Left colon (tissue), 2 donors: Measurements from ENCODE around the gene TIMM13. TPM values are rescaled to one million over a fixed set of nuclear protein-coding genes. Genes with fewer than 3 reads are reported as not detected.

Experiments used
- ATAC-seq: fragments of 200-7000 bp; cut with Tn5 transposase; one replicate; pipeline ENCODE4 v1.9.1; 2020; ENCODE audit warnings: mild to moderate bottlenecking, moderate library complexity
- DNase-seq, 2 donors: peaks; one replicate each; pipeline ENCODE4 v3.0.0-alpha.2; 2020
- intact Hi-C, 2 donors: fragments of 100-400 bp; cut with DNase I in 1 of 2; cut with micrococcal nuclease in 1 of 2; formaldehyde crosslinking; loops; one replicate each; pipeline versions ENCODE4 v1.11.2 to v1.14.0; 2022; cut with DNase I, micrococcal nuclease
- total RNA-seq, 2 donors: library from RNA; stranded (reverse); fragmentation: NEBNext Ultra II Directional; extraction: Animal tissue kit (Norgen Biotek cat#: 25700); gene quantifications; one replicate each; pipeline ENCODE4 v1.2.1, GENCODE V29; 2021
- donor health status: DM: no; HTN: no; CAD: no.
- donor health status: DM: yes; HTN: yes; CAD: no.

TIMM13 gene
- total RNA-seq, 2 donors from 2014 or later: 90.2 to 129 TPM

- no peak for DNase-seq
- intact Hi-C loops: no loop called here
- ATAC-seq: no peak
These were observed 30.1 kb upstream of the TIMM13 start for GRCh38 chr19:2457394-2458037.

- intact Hi-C loops: no loop called here
- peak; percentile 55 to 63 for DNase-seq
- peak; percentile 37 for ATAC-seq
These were observed 28.6 kb upstream of the TIMM13 start for GRCh38 chr19:2455851-2456570.

- intact Hi-C loops: no loop called here
- DNase-seq (no peak), ATAC-seq (no peak)
These were observed 27.8 kb upstream of the TIMM13 start for GRCh38 chr19:2454962-2455850.

GRCh38 chr19:2454199-2454961 is 27.0 kb upstream of the TIMM13 start:
- ATAC-seq (no peak), DNase-seq (no peak)
- intact Hi-C loops: no loop called here

GRCh38 chr19:2453431-2454025 is 26.1 kb upstream of the TIMM13 start:
- DNase-seq: no peak
- intact Hi-C loops: no loop called here
- no peak for ATAC-seq

GRCh38 chr19:2451741-2452140 is 24.4 kb upstream of the TIMM13 start:
- ATAC-seq: no peak
- DNase-seq: no peak
- intact Hi-C loops: no loop called here

GRCh38 chr19:2451138-2451537 is 23.8 kb upstream of the TIMM13 start:
- intact Hi-C loops: no loop called here
- ATAC-seq (no peak), DNase-seq (no peak)

- intact Hi-C loops: no loop called here
- DNase-seq: no peak
- ATAC-seq: peak; percentile 20
These were observed 21.6 kb upstream of the TIMM13 start for GRCh38 chr19:2449019-2449418.

GRCh38 chr19:2446381-2446780 is 19.0 kb upstream of the TIMM13 start:
- ATAC-seq: no peak
- intact Hi-C loops: no loop called here
- no peak for DNase-seq

GRCh38 chr19:2444251-2445002 is 17.0 kb upstream of the TIMM13 start:
- no peak for ATAC-seq
- DNase-seq: no peak
- intact Hi-C loops: no loop called here

- intact Hi-C loops: no loop called here
- ATAC-seq (no peak), DNase-seq (no peak)
These were observed 16.4 kb upstream of the TIMM13 start for GRCh38 chr19:2443785-2444182.

- intact Hi-C loops: no loop called here
- no peak for ATAC-seq
- no peak for DNase-seq
These were observed 15.9 kb upstream of the TIMM13 start for GRCh38 chr19:2443116-2443784.

GRCh38 chr19:2441096-2441752 is 13.8 kb upstream of the TIMM13 start:
- ATAC-seq: no peak
- no peak for DNase-seq
- intact Hi-C loops: no loop called here

GRCh38 chr19:2440515-2440914 is 13.1 kb upstream of the TIMM13 start:
- intact Hi-C loops: no loop called here
- no peak for ATAC-seq
- DNase-seq: no peak

GRCh38 chr19:2438178-2438577 is 10.8 kb upstream of the TIMM13 start:
- ATAC-seq: no peak
- DNase-seq: no peak
- intact Hi-C loops: no loop called here

- intact Hi-C loops: no loop called here
- no peak for DNase-seq
- no peak for ATAC-seq
These were observed 9.5 kb upstream of the TIMM13 start for GRCh38 chr19:2436926-2437325.

- intact Hi-C loops: no loop called here
These were observed 9.0 kb upstream of the TIMM13 start for GRCh38 chr19:2436384-2436783.

More at GRCh38 chr19:2436384-2436783, 9.0 kb upstream of the TIMM13 start:
- no peak for DNase-seq
- no peak for ATAC-seq
